ENCODE measurements around the gene KPNA6.
A peak's percentile ranks its signal among the peaks of the same experiment; 100 is the strongest.

The KPNA6 gene

DNA sequence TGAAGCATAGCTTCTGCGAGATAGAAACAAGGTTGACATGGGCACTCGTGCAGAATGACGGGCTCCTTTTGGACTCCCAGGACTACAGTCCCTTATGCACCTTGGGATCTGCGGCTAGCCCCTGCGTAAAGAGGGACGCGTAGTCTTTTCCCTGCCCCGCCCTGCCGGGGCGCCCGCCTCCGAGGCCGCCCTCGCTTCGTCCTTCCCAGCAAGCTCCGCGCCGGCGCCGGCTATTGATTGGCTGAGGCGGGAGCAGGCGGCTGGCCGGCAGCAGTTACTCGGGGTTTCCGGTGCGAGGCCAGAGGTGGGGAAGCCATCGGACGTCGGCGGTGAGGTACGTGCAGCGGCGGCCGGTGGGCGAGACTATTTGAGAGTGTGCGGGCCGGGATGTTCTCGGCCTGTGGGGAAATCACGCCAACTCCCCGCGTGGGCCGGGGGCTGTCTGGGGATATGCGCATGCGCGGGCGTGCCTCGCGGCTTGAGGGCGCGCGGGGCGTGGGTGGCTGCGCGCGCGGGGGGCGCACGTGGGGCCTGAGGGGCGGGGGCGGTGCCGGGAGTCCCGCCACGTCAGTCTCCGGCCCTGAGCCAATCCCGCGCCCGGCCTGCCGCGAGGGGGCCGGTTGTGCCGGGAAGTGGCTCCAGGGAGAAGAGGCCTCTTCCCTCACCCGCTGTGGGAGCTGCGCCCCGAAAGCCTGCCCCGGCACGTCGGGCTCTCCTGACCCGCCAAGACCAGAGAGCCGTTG is 71.8 kb downstream of the KPNA6 start, which contains the start of gene TXLNA:
TXLNA (plus strand) TSS at position 233 of the 743 bp plus-strand sequence. CDS start 671 bp downstream, outside the sequence.
- TF ChIP-seq, protein P1, sequence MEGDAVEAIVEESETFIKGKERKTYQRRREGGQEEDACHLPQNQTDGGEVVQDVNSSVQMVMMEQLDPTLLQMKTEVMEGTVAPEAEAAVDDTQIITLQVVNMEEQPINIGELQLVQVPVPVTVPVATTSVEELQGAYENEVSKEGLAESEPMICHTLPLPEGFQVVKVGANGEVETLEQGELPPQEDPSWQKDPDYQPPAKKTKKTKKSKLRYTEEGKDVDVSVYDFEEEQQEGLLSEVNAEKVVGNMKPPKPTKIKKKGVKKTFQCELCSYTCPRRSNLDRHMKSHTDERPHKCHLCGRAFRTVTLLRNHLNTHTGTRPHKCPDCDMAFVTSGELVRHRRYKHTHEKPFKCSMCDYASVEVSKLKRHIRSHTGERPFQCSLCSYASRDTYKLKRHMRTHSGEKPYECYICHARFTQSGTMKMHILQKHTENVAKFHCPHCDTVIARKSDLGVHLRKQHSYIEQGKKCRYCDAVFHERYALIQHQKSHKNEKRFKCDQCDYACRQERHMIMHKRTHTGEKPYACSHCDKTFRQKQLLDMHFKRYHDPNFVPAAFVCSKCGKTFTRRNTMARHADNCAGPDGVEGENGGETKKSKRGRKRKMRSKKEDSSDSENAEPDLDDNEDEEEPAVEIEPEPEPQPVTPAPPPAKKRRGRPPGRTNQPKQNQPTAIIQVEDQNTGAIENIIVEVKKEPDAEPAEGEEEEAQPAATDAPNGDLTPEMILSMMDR (IDR thresholded peaks at IDR 0.05; ENCODE audit: borderline replicate concordance, control extremely low read depth, extremely low read depth, insufficient read depth, missing control alignments), result no peak
- DNase-seq (ENCODE audit: low spot score), result peak; percentile 98
- in situ Hi-C loops (cut with MboI; ENCODE audit: low sequenced_read_pairs, unreplicated experiment), result no loop called here

DNA sequence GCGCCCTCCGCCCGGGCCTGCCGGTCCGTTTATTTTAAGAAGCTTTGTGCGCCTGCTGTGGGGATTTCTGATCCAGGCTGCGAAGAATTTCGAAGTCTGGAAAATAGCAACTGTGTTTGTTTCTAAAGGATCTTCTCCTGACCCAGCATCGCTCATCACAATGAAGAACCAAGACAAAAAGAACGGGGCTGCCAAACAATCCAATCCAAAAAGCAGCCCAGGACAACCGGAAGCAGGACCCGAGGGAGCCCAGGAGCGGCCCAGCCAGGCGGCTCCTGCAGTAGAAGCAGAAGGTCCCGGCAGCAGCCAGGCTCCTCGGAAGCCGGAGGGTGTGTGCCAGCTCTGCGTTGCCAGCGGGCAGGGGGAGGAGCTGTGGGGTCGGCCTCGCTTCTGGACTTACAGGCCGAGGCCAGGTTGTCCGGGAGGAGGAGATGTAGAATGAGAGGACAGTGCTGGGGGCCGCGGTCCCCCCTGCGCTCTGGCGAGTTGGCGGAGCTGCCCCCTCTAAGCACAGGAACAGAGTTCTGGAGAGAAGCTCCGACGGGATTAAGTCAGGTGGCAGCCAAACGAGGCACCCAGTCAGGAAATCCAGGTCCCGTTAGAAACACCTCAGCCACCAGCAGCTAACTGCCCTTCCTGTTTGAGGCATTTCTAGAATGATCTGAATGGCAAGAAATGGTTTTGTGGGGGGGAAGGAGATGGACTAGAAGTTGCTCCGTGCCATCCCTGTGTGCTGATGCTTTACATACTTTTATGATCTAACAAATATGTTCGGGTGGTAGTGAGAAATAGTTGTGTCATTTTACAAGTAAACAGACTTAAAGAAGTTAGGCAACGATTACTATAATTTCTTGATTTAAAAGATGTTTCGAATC is 72.6 kb downstream of the KPNA6 start:
- peak; percentile 56 for DNase-seq (ENCODE audit: low spot score)
- TF ChIP-seq, protein P1 (IDR thresholded peaks at IDR 0.05; ENCODE audit: borderline replicate concordance, control extremely low read depth, extremely low read depth, insufficient read depth, missing control alignments), result no peak
- in situ Hi-C loops (cut with MboI; ENCODE audit: low sequenced_read_pairs, unreplicated experiment), result no loop called here

DNA sequence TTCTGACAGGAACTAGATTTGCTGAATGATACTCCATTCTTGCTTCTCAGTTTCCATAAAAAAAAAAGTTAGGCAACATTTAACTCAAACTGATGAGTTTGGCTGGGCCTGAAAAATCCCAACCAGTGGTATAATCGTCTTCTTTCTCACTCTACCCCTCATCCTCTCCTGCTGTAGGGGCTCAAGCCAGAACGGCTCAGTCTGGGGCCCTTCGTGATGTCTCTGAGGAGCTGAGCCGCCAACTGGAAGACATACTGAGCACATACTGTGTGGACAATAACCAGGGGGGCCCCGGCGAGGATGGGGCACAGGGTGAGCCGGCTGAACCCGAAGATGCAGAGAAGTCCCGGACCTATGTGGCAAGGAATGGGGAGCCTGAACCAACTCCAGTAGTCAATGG is 73.2 kb downstream of the KPNA6 start:
- DNase-seq (ENCODE audit: low spot score), result no peak
- TF ChIP-seq, protein P1 (IDR thresholded peaks at IDR 0.05; ENCODE audit: borderline replicate concordance, control extremely low read depth, extremely low read depth, insufficient read depth, missing control alignments), result no peak
- in situ Hi-C loops (cut with MboI; ENCODE audit: low sequenced_read_pairs, unreplicated experiment), result no loop called here

DNA sequence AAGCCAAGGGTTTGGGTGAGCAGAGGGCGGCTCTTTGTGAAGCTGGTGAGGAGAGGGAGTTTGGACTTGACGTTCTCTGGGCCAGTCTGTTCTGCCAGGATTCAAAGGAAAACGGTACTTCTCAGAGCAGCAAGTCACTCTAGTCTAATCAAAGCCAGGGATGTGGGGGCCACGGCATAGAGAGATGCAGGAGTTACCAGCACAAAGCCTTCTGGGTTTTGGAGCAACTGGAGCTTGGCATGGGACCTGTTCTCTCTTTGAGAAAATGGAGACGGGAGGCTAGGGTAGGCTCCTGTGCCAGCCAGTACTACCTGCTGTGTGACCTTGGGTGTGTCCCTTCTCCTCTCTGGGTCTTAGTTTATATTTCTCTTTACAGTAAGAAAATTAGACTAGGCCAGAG is 73.7 kb downstream of the KPNA6 start:
- in situ Hi-C loops (cut with MboI; ENCODE audit: low sequenced_read_pairs, unreplicated experiment), result no loop called here
- DNase-seq (ENCODE audit: low spot score), result no peak
- TF ChIP-seq, protein P1 (IDR thresholded peaks at IDR 0.05; ENCODE audit: borderline replicate concordance, control extremely low read depth, extremely low read depth, insufficient read depth, missing control alignments), result no peak

DNA sequence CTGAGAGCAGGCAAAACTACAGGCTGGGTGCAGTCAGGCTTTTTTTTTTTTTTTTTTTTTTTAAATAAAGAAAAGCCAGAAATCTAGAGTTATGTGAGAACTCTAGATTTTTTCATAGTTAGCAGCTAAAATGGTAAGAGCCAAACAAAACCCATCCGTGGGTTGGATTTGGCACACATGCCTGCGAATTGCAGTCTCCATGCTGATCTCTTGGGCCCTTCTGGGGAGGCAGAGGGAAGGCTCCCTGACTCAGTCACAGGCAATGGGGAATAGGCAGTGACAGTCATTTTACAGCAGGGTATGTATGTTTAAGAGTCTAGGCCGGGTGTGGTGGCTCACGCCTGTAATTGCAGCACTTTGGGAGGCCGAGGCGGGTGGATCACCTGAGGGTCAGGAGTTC is 74.2 kb downstream of the KPNA6 start:
- TF ChIP-seq, protein P1 (IDR thresholded peaks at IDR 0.05; ENCODE audit: borderline replicate concordance, control extremely low read depth, extremely low read depth, insufficient read depth, missing control alignments), result no peak
- in situ Hi-C loops (cut with MboI; ENCODE audit: low sequenced_read_pairs, unreplicated experiment), result no loop called here
- no peak for DNase-seq (ENCODE audit: low spot score)

DNA sequence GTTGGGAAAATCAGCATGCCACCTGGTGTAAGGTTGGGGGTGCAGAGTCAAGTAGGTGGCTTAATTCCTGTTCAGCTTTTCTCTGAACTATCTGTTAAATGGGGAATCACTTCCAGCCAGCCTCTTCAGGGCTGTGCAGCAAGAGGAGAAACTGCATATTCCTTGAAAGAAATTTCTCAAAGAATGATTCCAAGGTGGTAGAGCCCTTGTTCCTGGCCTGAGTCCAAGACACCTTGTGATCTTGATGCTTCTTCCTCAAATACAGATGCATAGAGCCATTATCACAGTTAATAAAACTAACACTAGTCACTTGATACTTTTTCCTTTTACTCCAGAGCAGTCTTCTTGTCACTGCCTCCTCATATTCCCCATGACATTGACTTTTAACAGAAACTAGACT is 76.8 kb downstream of the KPNA6 start:
- in situ Hi-C loops (cut with MboI; ENCODE audit: low sequenced_read_pairs, unreplicated experiment), result no loop called here
- TF ChIP-seq, protein P1 (IDR thresholded peaks at IDR 0.05; ENCODE audit: borderline replicate concordance, control extremely low read depth, extremely low read depth, insufficient read depth, missing control alignments), result no peak
- no peak for DNase-seq (ENCODE audit: low spot score)

All from GM13976 (cell line).